ENCODE results near the gene OST4.
"Not testable (repeated sequence)": the region's sequence is repeated elsewhere in the genome, so short reads cannot be mapped to it uniquely, and the experiment has no call there.

Gene OST4

GRCh38 chr2:27076323-27076722 is 4.9 kb upstream of the OST4 start:
- TF ChIP-seq, protein P1, sequence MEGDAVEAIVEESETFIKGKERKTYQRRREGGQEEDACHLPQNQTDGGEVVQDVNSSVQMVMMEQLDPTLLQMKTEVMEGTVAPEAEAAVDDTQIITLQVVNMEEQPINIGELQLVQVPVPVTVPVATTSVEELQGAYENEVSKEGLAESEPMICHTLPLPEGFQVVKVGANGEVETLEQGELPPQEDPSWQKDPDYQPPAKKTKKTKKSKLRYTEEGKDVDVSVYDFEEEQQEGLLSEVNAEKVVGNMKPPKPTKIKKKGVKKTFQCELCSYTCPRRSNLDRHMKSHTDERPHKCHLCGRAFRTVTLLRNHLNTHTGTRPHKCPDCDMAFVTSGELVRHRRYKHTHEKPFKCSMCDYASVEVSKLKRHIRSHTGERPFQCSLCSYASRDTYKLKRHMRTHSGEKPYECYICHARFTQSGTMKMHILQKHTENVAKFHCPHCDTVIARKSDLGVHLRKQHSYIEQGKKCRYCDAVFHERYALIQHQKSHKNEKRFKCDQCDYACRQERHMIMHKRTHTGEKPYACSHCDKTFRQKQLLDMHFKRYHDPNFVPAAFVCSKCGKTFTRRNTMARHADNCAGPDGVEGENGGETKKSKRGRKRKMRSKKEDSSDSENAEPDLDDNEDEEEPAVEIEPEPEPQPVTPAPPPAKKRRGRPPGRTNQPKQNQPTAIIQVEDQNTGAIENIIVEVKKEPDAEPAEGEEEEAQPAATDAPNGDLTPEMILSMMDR (IDR thresholded peaks at IDR 0.05; ENCODE audit: low read depth, low read length) = no peak
- no peak for DNase-seq (ENCODE audit: low read depth in 2 of 2)
- H3K4me3 ChIP-seq (replicated peaks in 1 of 2; ENCODE audit: low read depth in 2 of 2, low read length in 2 of 2) = no peak overlapping the region

DNA sequence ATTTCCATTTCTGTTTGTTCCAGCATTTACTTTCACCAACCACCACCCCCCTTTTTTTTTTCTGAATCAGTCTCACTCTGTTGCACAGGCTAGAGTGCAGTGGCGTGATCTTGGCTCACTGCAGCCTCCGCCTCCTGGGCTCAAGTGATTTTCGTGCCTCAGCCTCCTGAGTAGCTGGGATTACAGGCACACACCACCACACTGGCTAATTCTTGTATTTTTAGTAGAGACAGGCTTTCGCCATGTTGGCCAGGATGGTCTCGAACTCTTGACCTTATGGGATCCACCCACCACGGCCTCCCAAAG is 4.1 kb upstream of the OST4 start:
- not testable (repeated sequence) for H3K4me3 ChIP-seq (replicated peaks in 1 of 2; ENCODE audit: low read depth in 2 of 2, low read length in 2 of 2); DNase-seq (ENCODE audit: low read depth in 2 of 2)

GRCh38 chr2:27074738-27075565 is 3.5 kb upstream of the OST4 start:
- no peak overlapping the region for H3K4me3 ChIP-seq (replicated peaks in 1 of 2; ENCODE audit: low read depth in 2 of 2, low read length in 2 of 2)
- peak; percentile 48 to 69 for DNase-seq (ENCODE audit: low read depth in 2 of 2)
- TF ChIP-seq, protein P1 (IDR thresholded peaks at IDR 0.05; ENCODE audit: low read depth, low read length) = no peak

- DNase-seq (ENCODE audit: low read depth in 2 of 2) = peak in 1 of 2 donors; percentile 36
- no peak overlapping the region for H3K4me3 ChIP-seq (replicated peaks in 1 of 2; ENCODE audit: low read depth in 2 of 2, low read length in 2 of 2)
- TF ChIP-seq, protein P1 (IDR thresholded peaks at IDR 0.05; ENCODE audit: low read depth, low read length) = no peak
Observed at GRCh38 chr2:27073782-27074181, 2.3 kb upstream of the OST4 start.

GRCh38 chr2:27072920-27073319 is 1.5 kb upstream of the OST4 start:
- peak; percentile 60 to 65 for DNase-seq (ENCODE audit: low read depth in 2 of 2)
- TF ChIP-seq, protein P1 (IDR thresholded peaks at IDR 0.05; ENCODE audit: low read depth, low read length) = no peak
- no peak overlapping the region for H3K4me3 ChIP-seq (replicated peaks in 1 of 2; ENCODE audit: low read depth in 2 of 2, low read length in 2 of 2)

GRCh38 chr2:27071990-27072830 is 756 bp upstream of the OST4 start:
- DNase-seq (ENCODE audit: low read depth in 2 of 2) = peak; percentile 49 to 93
- peak overlapping the region; percentile 54 to 57 for H3K4me3 ChIP-seq (replicated peaks in 1 of 2; ENCODE audit: low read depth in 2 of 2, low read length in 2 of 2)
- TF ChIP-seq, protein P1 (IDR thresholded peaks at IDR 0.05; ENCODE audit: low read depth, low read length) = no peak

GRCh38 chr2:27070653-27071276 is 689 bp downstream of the OST4 start:
- no peak for DNase-seq (ENCODE audit: low read depth in 2 of 2)
- H3K4me3 ChIP-seq (replicated peaks in 1 of 2; ENCODE audit: low read depth in 2 of 2, low read length in 2 of 2) = peak overlapping the region; percentile 96 to 100
- TF ChIP-seq, protein P1 (IDR thresholded peaks at IDR 0.05; ENCODE audit: low read depth, low read length) = no peak

Measured in cardiac fibroblast (primary cell).